Trophoblast cell (in vitro differentiated cells and primary cell): ENCODE measurements around the gene CASS4. TPM values are rescaled to one million over a fixed set of nuclear protein-coding genes. Genes with fewer than 3 reads are reported as not detected.

Source experiments
- DNase-seq, 2 donors: peaks; one replicate each; pipeline ENCODE4 v3.0.0-alpha.2; 2016
- H2AFZ ChIP-seq: 2 replicates; pipeline ENCODE4 v1.6.1; 2013; ENCODE audit warnings: low read length, moderate library complexity, mild to moderate bottlenecking; ENCODE audit not compliant: insufficient read depth, poor library complexity
- H2AK5ac ChIP-seq: 2 replicates; pipeline ENCODE4 v1.6.1; 2013; ENCODE audit warnings: mild to moderate bottlenecking, low read length
- H2BK120ac ChIP-seq: 2 replicates; pipeline ENCODE4 v1.6.1; 2013; ENCODE audit warnings: low read length, mild to moderate bottlenecking, moderate library complexity; ENCODE audit not compliant: insufficient read depth, poor library complexity
- H2BK12ac ChIP-seq: 2 replicates; pipeline ENCODE4 v1.6.1; 2013; ENCODE audit warnings: mild to moderate bottlenecking, low read length, moderate library complexity
- H2BK5ac ChIP-seq: 2 replicates; pipeline ENCODE4 v1.6.1; 2013; ENCODE audit warnings: low read length, low read depth, moderate library complexity, mild to moderate bottlenecking; ENCODE audit not compliant: poor library complexity
- H3K14ac ChIP-seq: 2 replicates; pipeline ENCODE4 v1.6.1; 2013; ENCODE audit warnings: mild to moderate bottlenecking, low read length
- H3K18ac ChIP-seq: 2 replicates; pipeline ENCODE4 v1.6.1; 2013; ENCODE audit warnings: mild to moderate bottlenecking, low read length
- H3K23ac ChIP-seq: 2 replicates; pipeline ENCODE4 v1.6.1; 2013; ENCODE audit warnings: low read length
- H3K27ac ChIP-seq: 2 replicates; pipeline ENCODE4 v1.5.1; 2013; ENCODE audit warnings: low read depth, mild to moderate bottlenecking, inconsistent platforms, low read length, moderate library complexity
- H3K27me3 ChIP-seq: 2 replicates; pipeline ENCODE4 v1.6.1; 2013; ENCODE audit warnings: inconsistent platforms, mild to moderate bottlenecking, low read length, moderate library complexity; ENCODE audit not compliant: insufficient read depth
- H3K36me3 ChIP-seq, 2 experiments: 1 replicate in 1 of 2; 2 replicates in 1 of 2; pipeline ENCODE4 v1.6.1; 2013; ENCODE audit warnings: low read length in 2 of 2, mild to moderate bottlenecking in 2 of 2, moderate library complexity in 1 of 2; ENCODE audit not compliant: insufficient read depth in 2 of 2, control insufficient read depth in 1 of 2
- H3K4ac ChIP-seq: 2 replicates; pipeline ENCODE4 v1.6.1; 2013; ENCODE audit warnings: low read depth, mild to moderate bottlenecking, low read length, moderate library complexity
- H3K4me1 ChIP-seq, 2 experiments: 1 replicate in 1 of 2; 2 replicates in 1 of 2; pipeline ENCODE4 v1.6.1; 2013; ENCODE audit warnings: low read length in 2 of 2, mild to moderate bottlenecking in 2 of 2, moderate library complexity in 1 of 2; ENCODE audit not compliant: insufficient read depth in 2 of 2, control insufficient read depth in 1 of 2
- H3K4me2 ChIP-seq: 2 replicates; pipeline ENCODE4 v1.6.1; 2013; ENCODE audit warnings: inconsistent platforms, mild to moderate bottlenecking, low read length, moderate library complexity
- H3K4me3 ChIP-seq: 2 replicates; pipeline ENCODE4 v1.5.1; 2013; ENCODE audit warnings: mild to moderate bottlenecking, low read depth, low read length, inconsistent platforms
- H3K79me1 ChIP-seq: one replicate; pipeline ENCODE4 v1.6.1; 2013; ENCODE audit warnings: low read length
- H3K79me2 ChIP-seq: 2 replicates; pipeline ENCODE4 v1.6.1; 2013; ENCODE audit warnings: low read length, mild to moderate bottlenecking; ENCODE audit not compliant: control insufficient read depth, insufficient read depth, poor library complexity
- H3K9ac ChIP-seq: 2 replicates; pipeline ENCODE4 v1.6.1; 2013; ENCODE audit warnings: mild to moderate bottlenecking, low read length
- H3K9me3 ChIP-seq: 2 replicates; pipeline ENCODE4 v1.6.1; 2013; ENCODE audit warnings: low read depth, mild to moderate bottlenecking, control low read depth, inconsistent platforms, low read length; ENCODE audit not compliant: insufficient read depth
- H4K12ac ChIP-seq: 2 replicates; pipeline ENCODE4 v1.6.1; 2013; ENCODE audit warnings: low read depth, mild to moderate bottlenecking, low read length, moderate library complexity
- H4K8ac ChIP-seq: 2 replicates; pipeline ENCODE4 v1.6.1; 2013; ENCODE audit warnings: low read depth, mild to moderate bottlenecking, low read length, moderate library complexity
- H4K91ac ChIP-seq: one replicate; pipeline ENCODE4 v1.6.1; 2013; ENCODE audit warnings: low read depth, mild to moderate bottlenecking, low read length, moderate library complexity
- WGBS: extraction: QIAGEN DNeasy Blood & Tissue Kit; methylation state at CpG from one replicate; pipeline ENCODE4 v1.1.7; 2013; ENCODE audit warnings: missing lambda C conversion rate; ENCODE audit not compliant: insufficient read length, insufficient coverage; ENCODE audit errors: extremely low coverage; 5-methylcytosine and 5-hydroxymethylcytosine counted together
- polyA plus RNA-seq: library from polyadenylated mRNA; stranded (reverse); fragments of 200-250 nt; gene quantifications from 2 replicates; pipeline ENCODE4 v1.2.3, GENCODE V29; 2013

CASS4 gene
- 0.22 and 0.29 TPM in 2 replicates for polyA plus RNA-seq

GRCh38 chr20:56411759-56412472 lies at the start of gene CASS4:
Gene CASS4, plus strand, starts transcription at chr20:56412260. Its CDS starts 199 bp downstream, at chr20:56412459.
- H3K23ac ChIP-seq = no peak within 1 kb of the TSS
- no peak within 1 kb of the TSS for H4K8ac ChIP-seq
- no peak within 1 kb of the TSS for H3K18ac ChIP-seq
- no peak within 1 kb of the TSS for H2BK120ac ChIP-seq
- no peak for DNase-seq
- H3K27ac ChIP-seq = no peak within 1 kb of the TSS
- H3K4ac ChIP-seq = no peak within 1 kb of the TSS
- no peaks in the 10 kb centered on the region for H3K4me1 ChIP-seq
- H3K9me3 ChIP-seq = no peaks in the 10 kb centered on the region
- H2AFZ ChIP-seq = no peak within 1 kb of the TSS
- WGBS = no CpG with 5 or more reads among the region's 10 CpGs
- H3K36me3 ChIP-seq = peaks cover 8 to 11% of the 10 kb centered on the region in 2 experiments
- no peak within 1 kb of the TSS for H2BK5ac ChIP-seq
- no peak within 1 kb of the TSS for H3K4me2 ChIP-seq
- H3K14ac ChIP-seq = no peak within 1 kb of the TSS
- no peak within 1 kb of the TSS for H2BK12ac ChIP-seq
- no peak within 1 kb of the TSS for H3K4me3 ChIP-seq
- H3K27me3 ChIP-seq = no peaks in the 10 kb centered on the region
- H4K91ac ChIP-seq = no peak within 1 kb of the TSS
- no peak within 1 kb of the TSS for H2AK5ac ChIP-seq
- H3K79me1 ChIP-seq = no peaks in the 10 kb centered on the region
- no peaks in the 10 kb centered on the region for H3K79me2 ChIP-seq
- H4K12ac ChIP-seq = no peak within 1 kb of the TSS
- H3K9ac ChIP-seq = no peak within 1 kb of the TSS

GRCh38 chr20:56362833-56363413 lies 49.1 kb upstream of the CASS4 start:
- no peak for DNase-seq

GRCh38 chr20:56363491-56363890 lies 48.6 kb upstream of the CASS4 start:
- Histone ChIP-seq H4K8ac (no peak overlapping the region), H3K27ac (no peak overlapping the region), H3K9ac (no peak overlapping the region), H3K18ac (no peak overlapping the region), H3K4me2 (no peak overlapping the region), H2BK120ac (no peak overlapping the region), H3K23ac (no peak overlapping the region), H3K79me1 (peaks cover 15% of the 10 kb centered on the region), H2BK12ac (no peak overlapping the region), H3K4me1 (peaks cover 11% of the 10 kb centered on the region in 2 experiments), H2AK5ac (no peak overlapping the region), H2AFZ (no peak overlapping the region), H3K79me2 (peaks cover 5% of the 10 kb centered on the region), H3K27me3 (no peaks in the 10 kb centered on the region), H3K4ac (no peak overlapping the region), H3K4me3 (no peak overlapping the region), H2BK5ac (no peak overlapping the region), H4K12ac (no peak overlapping the region), H3K36me3 (peaks cover 16 to 17% of the 10 kb centered on the region in 2 experiments), H3K9me3 (no peaks in the 10 kb centered on the region), H4K91ac (no peak overlapping the region), H3K14ac (no peak overlapping the region)
- WGBS = no CpG with 5 or more reads among the region's 6 CpGs
- no peak for DNase-seq

More at GRCh38 chr20:56362833-56363413, 49.1 kb upstream of the CASS4 start:
- no peak overlapping the region for H2AK5ac ChIP-seq
- WGBS = no CpG with 5 or more reads among the region's 8 CpGs
- H3K79me1 ChIP-seq = peaks cover 15% of the 10 kb centered on the region
- H4K91ac ChIP-seq = no peak overlapping the region
- H3K9me3 ChIP-seq = no peaks in the 10 kb centered on the region
- peaks cover 5% of the 10 kb centered on the region for H3K79me2 ChIP-seq
- no peak overlapping the region for H4K12ac ChIP-seq
- H3K36me3 ChIP-seq = peaks cover 16 to 17% of the 10 kb centered on the region in 2 experiments
- no peak overlapping the region for H3K4me3 ChIP-seq
- peaks cover 11% of the 10 kb centered on the region in 2 experiments for H3K4me1 ChIP-seq
- H3K14ac ChIP-seq = no peak overlapping the region
- no peak overlapping the region for H3K23ac ChIP-seq
- H3K4me2 ChIP-seq = no peak overlapping the region
- H2AFZ ChIP-seq = no peak overlapping the region
- H3K4ac ChIP-seq = peak overlapping the region; percentile 56
- H3K27me3 ChIP-seq = no peaks in the 10 kb centered on the region
- no peak overlapping the region for H3K27ac ChIP-seq
- H2BK120ac ChIP-seq = no peak overlapping the region
- H3K9ac ChIP-seq = no peak overlapping the region
- H2BK5ac ChIP-seq = no peak overlapping the region
- no peak overlapping the region for H4K8ac ChIP-seq
- no peak overlapping the region for H3K18ac ChIP-seq
- H2BK12ac ChIP-seq = no peak overlapping the region

- Histone ChIP-seq H3K9ac (no peak overlapping the region), H3K9me3 (no peaks in the 10 kb centered on the region), H3K4ac (no peak overlapping the region), H4K12ac (no peak overlapping the region), H3K4me2 (no peak overlapping the region), H2AK5ac (no peak overlapping the region), H3K14ac (no peak overlapping the region), H2BK5ac (no peak overlapping the region), H3K4me1 (no peaks in the 10 kb centered on the region), H2AFZ (no peak overlapping the region), H3K79me2 (no peaks in the 10 kb centered on the region), H3K18ac (no peak overlapping the region), H3K23ac (no peak overlapping the region), H4K91ac (no peak overlapping the region), H3K79me1 (no peaks in the 10 kb centered on the region), H3K27ac (no peak overlapping the region), H3K4me3 (no peak overlapping the region), H2BK120ac (no peak overlapping the region), H3K36me3 (peaks cover 26 to 52% of the 10 kb centered on the region in 2 experiments), H2BK12ac (no peak overlapping the region), H3K27me3 (no peaks in the 10 kb centered on the region), H4K8ac (no peak overlapping the region)
- WGBS = no CpG with 5 or more reads among the region's 6 CpGs
- DNase-seq = no peak
Measured at GRCh38 chr20:56368351-56369134, 43.5 kb upstream of the CASS4 start.
